Sigmoid colon (tissue), 7 donors: ENCODE data around the gene KCNE2. TPM values are rescaled to one million over a fixed set of nuclear protein-coding genes. Genes with fewer than 3 reads are reported as not detected.

Experiments
- DNase-seq: peaks from one replicate; pipeline ENCODE4 v3.0.0-alpha.2; 2019
- H3K27ac ChIP-seq, 4 donors: fragments of 200-600 bp; sonication (generic); one replicate each; pipeline ENCODE4 v1.5.1; 2016 to 2019; ENCODE audit warnings: mild to moderate bottlenecking in 1 of 4
- H3K27me3 ChIP-seq, 3 donors: fragments of 200-600 bp; sonication (generic); one replicate each; pipeline ENCODE4 v1.5.1; 2019; ENCODE audit warnings: mild to moderate bottlenecking in 1 of 3
- H3K36me3 ChIP-seq, 4 donors: fragments of 200-600 bp; sonication (generic); one replicate each; pipeline ENCODE4 v1.5.1; 2016 to 2019
- H3K4me1 ChIP-seq, 4 donors: fragments of 200-600 bp; sonication (generic); one replicate each; pipeline ENCODE4 v1.5.1; 2017 to 2019
- H3K4me3 ChIP-seq, 4 donors: fragments of 200-600 bp; sonication (generic); one replicate each; pipeline ENCODE4 v1.5.1; 2017 to 2019; ENCODE audit warnings: mild to moderate bottlenecking in 2 of 4, moderate library complexity in 1 of 4
- H3K9me3 ChIP-seq, 4 donors: fragments of 200-600 bp in 3 of 4; sonication (generic) in 3 of 4; one replicate each; pipeline versions ENCODE4 v1.5.1 to v1.6.1; 2013 to 2019
- CTCF ChIP-seq, 4 experiments: fragments of 450-650 bp in 3 of 4; fragments of 200-600 bp in 1 of 4; IDR thresholded peaks; one replicate each; pipeline ENCODE4 v1.5.1; 2016 to 2019; ENCODE audit warnings: antibody characterized with exemption in 4 of 4, mild to moderate bottlenecking in 3 of 4, moderate library complexity in 2 of 4
- EP300 ChIP-seq, 4 donors: sonication (generic); formaldehyde crosslinking; IDR thresholded peaks; one replicate each; pipeline ENCODE4 v1.6.1; 2017; ENCODE audit warnings: antibody characterized with exemption in 4 of 4
- POLR2A ChIP-seq, 2 donors: fragments of 450-650 bp; IDR thresholded peaks; one replicate each; pipeline ENCODE4 v1.6.1; 2016; ENCODE audit warnings: antibody characterized with exemption in 2 of 2, mild to moderate bottlenecking in 2 of 2, moderate library complexity in 2 of 2
- POLR2AphosphoS5 ChIP-seq, 4 donors: sonication (generic); formaldehyde crosslinking; IDR thresholded peaks; one replicate each; pipeline ENCODE4 v1.6.1; 2017; ENCODE audit warnings: antibody characterized with exemption in 4 of 4
- WGBS, 2 donors: extraction: QIAGEN DNeasy Blood & Tissue Kit; methylation state at CpG; one replicate each; pipeline ENCODE4 v1.1.7; 2013; 5-methylcytosine and 5-hydroxymethylcytosine counted together
- intact Hi-C: fragments of 100-400 bp; cut with DNase I; formaldehyde crosslinking; loops from one replicate; pipeline ENCODE4 v1.15.1; 2023
- polyA plus RNA-seq, 3 donors: library from polyadenylated mRNA; stranded (reverse); fragments of 200-250 nt; gene quantifications; one replicate each; pipeline ENCODE4 v1.2.3, GENCODE V29; 2013
- total RNA-seq, 4 donors: library from RNA; depleted of rRNA; stranded (reverse); fragments of >200 nt; gene quantifications; one replicate each; pipeline ENCODE4 v1.1.0, GENCODE V29; 2016
- donor health status: healthy with polysubstance abuse.
- donor health status: Bipolar disorder and iron deficiency.
- donor health status: healthy.

Gene KCNE2
- total and polyA plus RNA-seq, 7 donors, result 0.61 to 0.99 (median 0.92) TPM; not detected in 4

GRCh38 chr21:34336756-34337391 is 26.9 kb upstream of the KCNE2 start:
- no peak for TF ChIP-seq POLR2AphosphoS5 (IDR thresholded peaks at IDR 0.05)
- TF ChIP-seq POLR2A (IDR thresholded peaks at IDR 0.05), result no peak
- no peak for TF ChIP-seq EP300 (IDR thresholded peaks at IDR 0.05)
- no peak for TF ChIP-seq CTCF (IDR thresholded peaks at IDR 0.05)
- Histone ChIP-seq H3K4me1 (peaks cover 0 to 42% (median 28%) of the 10 kb centered on the region in 4 donors), H3K4me3 (no peak overlapping the region), H3K27me3 (no peaks in the 10 kb centered on the region), H3K27ac (peak overlapping the region; percentile 14 to 78 (median 44)), H3K9me3 (no peaks in the 10 kb centered on the region), H3K36me3 (no peaks in the 10 kb centered on the region)
- no peak for DNase-seq
- intact Hi-C loops, result no loop called here
- WGBS, 2 donors, result 76 to 83% methylated on average over 13 of the region's 13 CpGs

GRCh38 chr21:34337741-34338140 is 26.1 kb upstream of the KCNE2 start:
- no peak for TF ChIP-seq POLR2AphosphoS5 (IDR thresholded peaks at IDR 0.05)
- no peak for TF ChIP-seq EP300 (IDR thresholded peaks at IDR 0.05)
- no peak for TF ChIP-seq POLR2A (IDR thresholded peaks at IDR 0.05)
- TF ChIP-seq CTCF (IDR thresholded peaks at IDR 0.05), result no peak
- H3K4me1 ChIP-seq, result peaks cover 0 to 48% (median 32%) of the 10 kb centered on the region in 4 donors
- peak overlapping the region in 2 of 4 donors; percentile 69 to 78 for H3K27ac ChIP-seq
- H3K9me3 ChIP-seq, result no peaks in the 10 kb centered on the region
- DNase-seq, result no peak
- no peak overlapping the region for H3K4me3 ChIP-seq
- no peaks in the 10 kb centered on the region for H3K27me3 ChIP-seq
- 42 to 64% methylated on average over 6 of the region's 6 CpGs for WGBS, 2 donors
- no peaks in the 10 kb centered on the region for H3K36me3 ChIP-seq
- intact Hi-C loops, result no loop called here

- Histone ChIP-seq H3K27me3 (no peaks in the 10 kb centered on the region), H3K27ac (peak overlapping the region in 2 of 4 donors; percentile 69 to 78), H3K9me3 (no peaks in the 10 kb centered on the region), H3K36me3 (no peaks in the 10 kb centered on the region), H3K4me1 (peaks cover 0 to 49% (median 32%) of the 10 kb centered on the region in 4 donors), H3K4me3 (no peak overlapping the region)
- DNase-seq, result no peak
- intact Hi-C loops, result no loop called here
- 92 to 93% methylated on average over 8 of the region's 8 CpGs for WGBS, 2 donors
- TF ChIP-seq CTCF (IDR thresholded peaks at IDR 0.05) (no peak), EP300 (IDR thresholded peaks at IDR 0.05) (no peak), POLR2A (IDR thresholded peaks at IDR 0.05) (no peak), POLR2AphosphoS5 (IDR thresholded peaks at IDR 0.05) (no peak)
Measured at GRCh38 chr21:34338226-34338625, 25.6 kb upstream of the KCNE2 start.

- Histone ChIP-seq H3K9me3 (no peaks in the 10 kb centered on the region), H3K36me3 (no peaks in the 10 kb centered on the region), H3K4me3 (no peak overlapping the region), H3K27ac (no peak overlapping the region), H3K4me1 (peaks cover 0 to 59% (median 37%) of the 10 kb centered on the region in 4 donors), H3K27me3 (no peaks in the 10 kb centered on the region)
- intact Hi-C loops, result no loop called here
- WGBS, 2 donors, result 81 to 82% methylated on average over 3 of the region's 3 CpGs
- TF ChIP-seq POLR2A (IDR thresholded peaks at IDR 0.05), result no peak
- no peak for TF ChIP-seq CTCF (IDR thresholded peaks at IDR 0.05)
- TF ChIP-seq EP300 (IDR thresholded peaks at IDR 0.05), result no peak
- no peak for TF ChIP-seq POLR2AphosphoS5 (IDR thresholded peaks at IDR 0.05)
- DNase-seq, result no peak
Measured at GRCh38 chr21:34340061-34340460, 23.7 kb upstream of the KCNE2 start.

- 90 to 93% methylated on average over 5 of the region's 5 CpGs for WGBS, 2 donors
- TF ChIP-seq POLR2AphosphoS5 (IDR thresholded peaks at IDR 0.05) (no peak), EP300 (IDR thresholded peaks at IDR 0.05) (no peak), CTCF (IDR thresholded peaks at IDR 0.05) (no peak)
Measured at GRCh38 chr21:34342476-34342875, 21.3 kb upstream of the KCNE2 start.

More at GRCh38 chr21:34342476-34342875, 21.3 kb upstream of the KCNE2 start:
- no peaks in the 10 kb centered on the region for H3K9me3 ChIP-seq
- no peak overlapping the region for H3K27ac ChIP-seq
- no peak for DNase-seq
- intact Hi-C loops, result no loop called here
- no peaks in the 10 kb centered on the region for H3K27me3 ChIP-seq
- H3K4me3 ChIP-seq, result no peak overlapping the region
- H3K36me3 ChIP-seq, result no peaks in the 10 kb centered on the region
- peaks cover 0 to 61% (median 42%) of the 10 kb centered on the region in 4 donors for H3K4me1 ChIP-seq
